GM21717 (cell line): ENCODE measurements around the gene PTPRG.

Source experiments
- ATAC-seq: cut with Tn5 transposase; IDR thresholded peaks from one replicate; pipeline ENCODE4 v1.9.1; 2021; ENCODE audit warnings: mild to moderate bottlenecking, moderate library complexity; ENCODE audit not compliant: unreplicated experiment

The PTPRG gene

DNA sequence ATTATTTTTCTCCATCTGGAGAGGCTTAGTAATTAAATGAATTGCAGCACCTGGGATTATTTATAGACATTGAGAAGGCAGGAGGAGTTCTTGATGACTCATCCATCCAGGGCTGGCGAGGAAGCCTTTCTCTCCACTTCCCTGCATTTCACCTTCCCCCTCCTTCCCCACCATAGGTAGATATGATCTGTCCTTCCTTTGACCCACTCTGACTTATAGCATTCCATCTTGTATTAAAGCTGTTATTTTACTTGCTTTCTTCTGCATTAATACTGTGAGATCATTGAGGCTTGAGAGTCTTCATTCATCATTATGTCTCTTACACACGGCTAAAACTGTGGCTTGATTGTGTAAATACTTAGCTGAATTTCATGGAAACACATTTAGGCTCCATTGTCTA, 523.2 kb downstream of the PTPRG start:
- no peak for ATAC-seq

DNA sequence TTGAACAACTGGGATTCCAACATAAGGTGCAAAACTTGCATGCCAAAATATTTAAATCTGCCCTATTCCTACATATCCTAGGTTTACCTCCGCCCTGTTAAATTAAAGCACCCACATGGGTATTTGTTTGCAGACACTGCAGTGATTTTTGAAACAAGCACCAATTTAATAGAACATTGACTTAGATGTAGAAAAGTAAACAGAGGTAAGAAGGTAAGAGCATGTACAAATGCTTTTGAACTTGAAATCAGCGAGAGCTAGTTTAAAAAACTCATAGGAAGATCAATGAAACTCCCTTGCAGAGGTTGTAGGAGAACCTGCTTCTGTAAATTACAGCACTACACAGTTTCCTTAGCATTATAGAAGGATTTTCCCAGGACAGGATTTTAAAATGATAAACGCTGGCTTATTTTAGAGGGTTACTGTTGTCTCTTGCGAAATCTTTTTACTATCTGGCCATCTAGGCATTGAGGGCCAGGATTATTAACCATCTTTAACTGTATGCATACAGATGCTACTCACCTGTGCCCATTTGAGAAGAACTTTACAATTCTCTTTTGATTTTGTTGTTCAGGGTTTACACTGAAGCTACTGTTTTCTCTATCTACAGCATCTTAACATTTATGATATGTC, 527.2 kb downstream of the PTPRG start:
- ATAC-seq, result no peak

DNA sequence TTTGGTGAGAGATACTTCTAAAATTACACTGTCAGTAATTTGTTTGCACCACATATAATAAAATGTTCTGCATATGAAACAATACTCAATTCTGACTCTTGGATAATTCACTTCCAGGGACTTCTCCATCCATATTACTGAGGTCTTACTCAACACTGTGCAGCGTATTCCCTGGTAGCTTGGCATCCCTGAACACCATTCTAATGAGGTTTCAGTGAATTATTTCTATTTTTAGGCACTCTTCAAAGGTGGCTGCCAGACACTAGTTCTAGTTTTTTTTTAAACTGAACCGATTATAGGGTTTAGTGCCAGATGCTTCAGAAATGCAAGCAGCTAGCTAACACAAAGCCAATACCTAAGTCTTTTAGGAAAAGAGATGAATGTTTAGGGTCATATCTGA, 528.7 kb downstream of the PTPRG start:
- ATAC-seq, result no peak

DNA sequence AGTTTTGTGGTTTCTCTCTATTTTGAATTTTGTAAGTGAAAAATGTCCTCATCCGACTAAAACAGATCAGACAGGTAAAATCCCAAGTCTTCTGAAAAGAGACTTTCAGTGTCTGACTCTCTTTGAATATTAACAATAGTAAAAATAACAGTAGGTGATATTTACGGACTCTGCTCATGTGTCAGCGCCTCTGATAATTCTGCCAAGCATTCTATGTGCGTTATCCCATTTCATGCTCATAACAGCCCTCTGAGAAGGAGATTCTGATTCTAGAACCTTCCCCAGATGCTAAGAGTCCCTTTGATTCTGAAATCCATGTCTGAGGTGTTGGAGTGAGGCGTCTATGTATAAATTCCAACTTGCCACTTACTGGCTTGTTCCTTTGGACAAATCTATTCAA, 529.1 kb downstream of the PTPRG start:
- ATAC-seq, result no peak

DNA sequence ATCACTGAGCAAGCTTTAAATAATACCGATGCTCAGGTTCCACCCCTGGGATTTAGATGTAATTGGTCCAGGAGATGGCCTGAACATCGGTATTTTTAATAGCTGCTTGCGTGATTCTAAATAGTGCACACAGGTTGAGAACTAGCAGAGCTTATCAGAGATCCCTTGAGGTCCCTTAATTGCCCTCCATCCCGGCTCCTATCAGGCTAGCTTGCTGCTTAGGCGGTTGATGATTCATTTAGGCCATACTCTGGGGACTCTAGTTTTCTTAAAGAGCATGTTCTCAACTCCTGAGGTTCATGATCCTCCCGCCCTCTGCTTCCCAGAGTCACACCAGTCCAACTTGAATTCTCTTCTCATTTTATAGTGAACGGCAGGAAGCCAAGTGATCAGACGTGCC, 531.7 kb downstream of the PTPRG start:
- ATAC-seq, result no peak

DNA sequence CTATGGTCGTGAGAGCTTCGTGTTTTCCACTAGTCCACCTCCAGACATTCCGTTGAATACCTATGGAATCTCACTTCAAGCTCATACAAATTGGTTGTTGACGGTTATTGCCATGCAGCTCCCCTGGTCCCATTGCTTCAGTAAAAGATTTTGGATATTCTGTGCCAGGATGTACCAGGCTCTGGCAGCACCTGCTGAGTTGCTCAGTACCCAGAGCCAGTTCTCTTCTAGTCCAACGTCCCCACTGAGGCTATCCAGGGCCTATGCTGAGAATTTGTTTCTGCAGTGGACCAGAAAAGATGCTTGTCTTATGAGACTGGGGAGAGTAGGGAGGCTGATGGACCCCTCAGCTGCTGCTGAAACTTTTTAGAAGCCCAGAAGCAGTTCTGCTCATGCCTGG, 533.1 kb downstream of the PTPRG start:
- no peak for ATAC-seq

DNA sequence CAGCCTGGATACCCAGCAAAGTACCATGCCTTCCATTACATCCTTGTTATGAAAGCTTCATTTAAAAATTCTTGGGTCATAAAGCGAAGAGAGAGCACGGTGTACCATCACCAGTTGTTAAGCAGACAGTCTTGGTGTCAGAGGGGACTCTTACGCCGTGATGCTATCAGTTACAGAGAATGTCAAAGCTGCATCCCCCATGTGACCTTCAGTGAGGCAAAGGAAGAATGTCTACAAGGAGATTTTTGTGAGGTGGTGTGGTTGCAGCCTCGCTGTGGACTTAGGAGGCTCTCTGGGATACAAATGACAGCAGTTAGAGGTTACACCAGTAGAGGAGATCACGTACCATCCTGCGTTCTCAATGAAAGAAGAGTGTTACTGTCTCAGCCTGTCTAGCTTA, 533.7 kb downstream of the PTPRG start:
- no peak for ATAC-seq

DNA sequence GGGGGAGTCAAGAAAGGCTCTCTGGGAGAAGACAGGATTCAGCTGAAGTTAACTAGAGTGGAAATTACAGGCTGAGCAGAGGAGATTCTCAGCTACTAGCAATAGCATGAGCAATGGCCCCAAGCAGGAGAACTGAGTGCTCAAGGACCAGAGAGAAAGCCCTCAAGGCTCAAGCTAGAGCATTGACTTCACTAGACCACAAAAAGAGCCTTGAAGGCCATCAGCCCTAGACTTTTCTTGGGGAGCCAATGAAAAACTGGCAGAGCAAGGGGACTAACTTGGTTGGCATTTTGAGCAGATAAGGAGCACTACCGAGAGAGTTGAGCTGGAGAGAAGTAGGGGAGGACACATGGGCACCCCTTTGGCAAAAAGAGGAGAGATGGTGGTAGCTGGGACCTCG, 534.4 kb downstream of the PTPRG start:
- ATAC-seq, result no peak

DNA sequence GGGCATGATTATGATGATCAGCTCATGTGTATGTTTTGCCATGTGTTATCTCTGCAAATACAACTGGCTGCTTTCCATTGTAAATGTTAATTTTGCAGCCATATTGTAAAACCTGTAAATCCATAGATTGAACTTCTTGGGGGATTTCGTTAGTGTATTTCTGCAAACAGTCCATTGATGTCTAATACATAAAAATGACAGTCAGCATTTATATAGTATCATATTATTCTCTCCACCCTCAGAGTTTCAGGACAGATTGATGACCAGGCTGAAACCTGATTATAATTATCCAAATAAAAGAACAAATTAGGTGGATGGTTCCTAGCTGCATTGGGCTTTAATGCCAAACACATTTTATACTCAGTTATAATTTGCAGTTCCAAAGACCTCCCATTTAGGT, 535.1 kb downstream of the PTPRG start:
- ATAC-seq, result no peak

DNA sequence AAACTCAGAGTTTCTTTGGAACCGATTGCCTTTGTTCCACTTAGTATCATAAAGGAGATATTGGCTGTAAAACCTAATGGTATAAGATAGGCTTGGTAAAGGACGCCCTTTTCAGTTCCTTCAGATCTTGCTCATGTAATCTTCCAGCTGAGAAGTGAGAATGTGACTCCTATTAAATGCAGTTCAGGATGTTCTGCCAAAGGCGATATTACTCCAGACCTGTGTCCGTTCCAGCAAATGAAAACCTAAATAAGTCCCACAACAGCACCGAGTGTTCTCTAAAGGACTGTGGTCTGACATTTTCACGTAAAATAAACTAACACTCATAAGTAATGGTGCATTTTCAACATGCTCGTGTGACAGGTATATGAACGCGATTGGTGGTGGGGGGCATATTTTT, 535.8 kb downstream of the PTPRG start:
- ATAC-seq, result no peak

DNA sequence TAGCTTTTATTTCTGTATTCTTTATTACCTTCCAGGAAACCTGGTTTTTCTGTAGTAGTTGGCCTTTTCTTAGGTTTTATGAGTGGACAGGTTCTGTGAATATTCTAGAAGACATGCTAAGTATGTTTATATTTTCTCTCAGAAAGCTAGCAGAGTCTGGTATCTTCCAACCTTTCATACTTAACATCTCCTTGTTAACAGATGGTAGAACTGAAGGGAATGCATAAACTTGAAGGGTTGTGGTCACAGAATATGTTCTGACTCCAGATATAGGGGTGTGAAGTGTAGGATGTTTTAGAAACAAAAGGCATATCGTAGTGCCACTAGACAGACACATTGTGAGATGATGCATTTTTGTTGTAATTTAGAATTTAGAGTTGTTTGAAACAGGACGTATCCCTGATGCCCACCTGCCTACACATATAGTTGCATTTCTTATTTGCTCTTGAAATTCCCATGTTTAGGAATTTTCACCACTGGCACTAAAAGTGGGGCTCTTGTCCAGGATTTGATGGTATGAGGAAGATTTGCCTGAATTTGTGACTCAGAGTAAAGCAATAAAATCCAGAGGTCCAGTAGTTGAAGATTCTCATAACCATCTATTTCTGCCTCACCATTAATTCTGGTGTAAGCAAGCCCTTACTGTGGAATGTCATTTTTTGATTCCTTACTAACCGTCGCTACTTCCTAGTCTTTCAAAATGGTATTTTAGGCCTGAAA, 537.4 kb downstream of the PTPRG start:
- no peak for ATAC-seq

DNA sequence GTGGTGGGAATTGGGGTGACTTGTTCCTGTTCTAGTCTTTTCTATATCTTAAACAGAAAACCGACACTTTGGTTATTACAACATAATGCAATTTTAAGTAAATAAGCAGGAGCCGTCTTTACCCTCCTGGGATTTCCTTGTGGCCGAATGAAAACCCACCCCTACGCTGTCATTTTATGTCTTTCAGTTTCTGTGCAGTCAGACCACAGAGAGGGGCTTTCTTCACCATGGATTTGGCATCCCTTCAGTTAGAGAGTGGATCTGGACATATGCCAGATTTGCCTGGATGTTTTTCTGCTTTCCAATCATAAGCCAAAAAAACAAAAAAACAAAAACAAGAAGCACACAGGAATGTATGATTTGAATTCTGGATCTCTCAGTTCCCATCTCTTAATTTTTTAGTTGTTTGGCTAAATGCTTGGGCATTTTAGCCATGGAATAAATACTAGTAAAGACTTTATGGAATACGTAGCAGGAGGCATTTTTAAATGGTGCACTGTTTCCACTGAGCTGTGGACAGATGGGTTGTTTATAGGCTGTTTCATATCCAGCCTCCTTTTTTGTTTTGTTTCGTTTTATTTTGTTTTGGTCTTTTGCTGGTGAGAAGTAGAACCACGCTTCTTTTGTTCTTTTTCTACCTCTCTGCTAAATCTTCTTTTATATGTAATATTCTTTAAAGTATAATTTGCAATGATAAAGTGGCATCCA, 539.1 kb downstream of the PTPRG start:
- no peak for ATAC-seq

DNA sequence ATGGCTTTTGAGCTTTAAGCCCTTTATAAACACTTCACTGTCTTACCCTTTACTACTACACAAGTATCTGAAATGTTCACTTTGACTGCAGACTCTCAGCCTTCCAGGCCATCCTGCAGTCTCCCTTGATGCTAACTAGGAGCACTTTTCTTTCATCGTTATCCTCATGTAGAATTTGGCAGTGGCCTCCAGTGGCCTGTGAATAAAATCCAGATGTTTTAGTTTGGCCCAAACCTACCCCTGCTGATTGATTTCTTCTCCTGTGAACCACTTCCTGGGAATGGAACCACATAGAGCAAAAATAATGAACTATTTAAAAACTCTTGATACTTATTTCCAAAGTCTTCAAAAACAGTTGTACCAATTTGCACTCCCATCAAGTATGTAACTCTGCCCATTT, 540.1 kb downstream of the PTPRG start:
- no peak for ATAC-seq

DNA sequence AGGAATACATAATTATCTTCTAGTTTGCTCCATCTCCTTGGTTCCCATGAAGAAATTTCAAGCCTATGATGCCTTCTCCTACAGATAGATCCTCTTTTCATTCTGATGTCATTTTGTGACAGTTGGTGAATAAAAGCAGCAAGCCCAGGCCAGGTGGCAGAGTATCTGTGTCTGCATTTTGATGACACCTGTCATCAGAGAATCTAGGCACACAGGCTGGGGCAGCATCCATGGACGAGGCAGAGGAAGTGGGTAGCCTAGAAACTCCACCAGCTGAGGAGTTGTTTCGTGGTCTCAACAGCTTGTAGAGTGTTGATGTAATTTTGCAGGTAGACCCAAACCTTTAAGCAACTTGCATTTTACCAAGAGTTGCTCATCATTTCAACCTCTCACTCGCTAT, 542.2 kb downstream of the PTPRG start:
- ATAC-seq, result no peak

DNA sequence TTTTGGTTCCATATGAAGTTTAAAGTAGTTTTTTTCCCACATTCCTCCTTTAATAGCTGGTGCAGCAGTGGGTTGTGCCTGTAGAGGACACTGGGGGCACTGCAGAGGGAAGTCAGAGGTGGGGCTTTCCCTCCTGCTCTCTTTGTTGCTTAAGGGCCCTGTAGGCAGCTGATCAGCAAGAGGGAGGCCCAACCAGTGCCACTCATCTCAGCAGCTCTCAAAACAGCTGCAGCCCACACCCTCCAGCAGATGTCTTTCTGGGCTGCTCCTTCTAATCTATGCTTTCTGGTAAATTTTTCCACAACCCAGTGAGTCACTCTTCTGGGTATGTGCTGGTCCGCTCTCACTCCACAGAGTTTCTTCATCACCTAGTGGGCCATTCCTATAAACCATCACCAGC, 548.2 kb downstream of the PTPRG start:
- no peak for ATAC-seq

DNA sequence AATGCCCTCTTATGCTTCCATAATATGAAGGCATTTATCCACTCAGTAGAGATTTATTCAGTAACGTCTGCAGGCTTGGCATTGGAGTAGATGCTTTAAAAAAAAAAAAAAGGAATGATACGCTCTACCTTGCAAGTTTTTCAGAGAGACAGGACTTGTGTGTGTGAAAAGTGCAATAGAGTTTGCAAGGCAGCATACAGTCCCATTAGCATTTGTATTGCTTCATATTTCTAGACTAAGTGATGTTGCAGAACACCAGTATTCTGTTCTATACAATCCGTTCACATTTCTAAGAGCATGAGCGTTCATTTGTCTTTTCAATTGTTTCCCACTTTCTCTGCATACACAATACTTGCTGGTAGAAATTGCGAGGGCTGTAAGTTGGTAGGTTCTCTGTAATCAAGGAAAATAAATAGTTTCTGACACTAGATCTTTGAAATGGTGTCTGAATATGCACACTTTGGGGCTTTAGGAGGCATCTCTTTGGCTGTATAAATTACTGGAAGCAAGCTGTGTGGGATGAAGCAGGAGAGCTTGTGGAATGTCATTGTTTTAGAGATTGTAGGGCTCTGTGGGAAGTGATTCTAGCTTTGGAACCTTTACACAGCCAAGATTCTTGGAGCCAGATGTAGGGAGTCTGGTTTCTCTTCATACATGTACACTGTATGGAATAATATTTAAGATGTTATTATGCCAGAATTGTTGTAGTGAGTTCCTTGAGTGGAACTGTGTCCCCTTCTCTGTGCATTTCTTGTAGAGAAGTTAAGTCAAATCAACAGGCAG, 549.3 kb downstream of the PTPRG start:
- ATAC-seq, result no peak

DNA sequence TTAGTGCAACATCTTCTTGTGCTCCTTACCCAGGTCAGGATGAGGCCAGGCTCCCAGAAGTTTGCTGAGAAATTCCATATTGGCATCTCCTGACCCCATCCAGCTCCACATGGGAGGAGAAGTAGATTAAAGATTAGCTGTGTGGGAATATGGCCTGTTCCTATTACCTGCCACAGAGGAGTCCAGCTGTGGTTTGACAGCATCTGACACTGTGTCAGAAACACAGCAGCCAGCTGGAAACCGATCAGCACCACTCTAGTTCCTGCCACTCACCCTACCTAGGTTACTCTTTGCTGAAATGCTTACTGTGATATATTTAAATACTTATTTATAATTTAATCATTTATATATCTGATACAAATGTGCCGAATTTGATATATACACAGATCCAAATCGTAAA, 551.7 kb downstream of the PTPRG start:
- no peak for ATAC-seq

DNA sequence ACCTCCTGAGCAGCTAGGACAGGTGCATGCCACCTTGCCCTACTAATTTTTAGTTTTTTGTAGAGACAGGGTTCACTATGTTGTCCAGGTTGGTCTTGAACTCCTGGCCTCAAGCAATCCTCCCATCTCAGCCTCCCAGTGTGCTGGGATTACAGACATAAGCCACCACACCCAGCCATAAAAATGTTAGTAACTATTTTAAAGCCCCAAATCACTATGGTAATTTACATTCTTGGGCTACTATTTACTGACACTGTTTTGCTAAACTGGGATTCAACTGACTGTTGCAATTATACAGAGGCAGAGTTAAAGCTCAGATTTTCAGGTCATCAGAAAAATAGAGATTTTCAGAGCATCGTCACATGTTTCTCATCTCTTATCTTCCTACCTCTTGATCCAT, 553.4 kb downstream of the PTPRG start:
- no peak for ATAC-seq

DNA sequence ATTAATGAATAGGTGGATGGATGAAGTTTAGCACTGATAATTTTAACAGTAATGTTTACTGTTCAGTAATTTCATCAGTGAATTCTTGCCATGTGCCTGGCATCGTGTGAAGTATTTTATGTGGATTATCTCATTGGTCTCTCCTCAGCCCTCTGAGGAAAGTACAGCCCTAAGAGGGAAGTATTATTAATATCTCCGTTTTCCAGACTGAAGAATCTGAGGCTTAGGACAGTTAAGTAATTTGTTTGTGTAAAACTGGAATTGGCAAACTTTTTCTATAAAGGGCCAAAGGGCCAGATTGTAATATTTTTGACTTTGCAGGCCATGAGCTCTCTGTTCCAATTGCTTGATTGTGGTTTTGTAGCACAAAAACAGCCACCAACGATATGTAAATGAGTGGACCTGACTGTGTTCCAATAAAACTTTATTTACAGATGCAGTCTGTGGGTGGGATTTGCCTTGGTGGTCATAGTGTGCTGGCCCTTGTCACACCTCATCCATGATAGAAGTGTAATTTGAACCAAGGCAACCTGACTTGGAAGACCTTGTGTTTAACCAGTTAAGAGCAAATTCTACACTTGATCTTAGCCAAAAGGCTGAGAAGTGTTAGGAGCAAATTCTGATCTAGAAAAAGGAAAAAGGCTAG, 556.7 kb downstream of the PTPRG start:
- ATAC-seq, result no peak

DNA sequence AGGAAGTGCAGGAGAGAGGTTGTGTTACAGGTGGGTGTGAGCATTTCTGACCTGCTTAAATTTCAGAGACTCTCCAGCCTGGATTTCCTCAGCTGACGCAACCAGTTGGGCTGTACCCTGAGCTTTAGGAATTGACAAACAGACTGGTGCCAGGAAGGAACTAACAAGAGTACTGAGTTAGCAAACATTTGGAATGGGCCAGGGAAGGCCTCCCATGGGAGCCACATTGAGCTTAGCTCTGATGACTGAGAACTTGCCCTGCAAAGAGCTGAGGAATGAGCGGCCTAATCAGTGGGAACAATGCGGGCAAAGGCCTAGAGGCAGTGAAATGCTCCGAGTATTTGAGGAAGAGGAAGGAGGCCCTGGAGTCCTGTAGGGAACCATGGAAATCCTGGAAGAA, 557.8 kb downstream of the PTPRG start:
- no peak for ATAC-seq

DNA sequence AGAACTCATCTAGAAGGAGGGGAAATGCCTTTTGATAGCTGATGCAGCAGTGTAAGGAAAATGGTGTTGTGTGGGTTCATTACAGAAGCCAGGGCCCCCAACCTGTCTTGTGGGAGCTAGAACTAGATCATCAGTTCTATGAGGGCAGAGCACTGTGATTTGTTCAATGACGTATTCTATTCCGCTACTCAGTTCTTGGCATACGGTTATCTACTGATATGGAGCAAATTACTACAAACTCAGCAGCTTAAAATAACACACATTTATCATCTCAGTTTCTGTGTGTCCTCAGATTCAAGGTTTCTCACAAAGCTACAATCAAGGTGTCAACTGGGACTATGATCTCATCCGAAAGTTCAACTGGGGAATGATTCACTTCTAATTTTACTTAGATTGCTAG, 561.4 kb downstream of the PTPRG start:
- no peak for ATAC-seq
